Effector memory CD4-positive, alpha-beta T cell (primary cell): Measurements from ENCODE around the gene HSPG2.
"Not testable (repeated sequence)": the region's sequence is repeated elsewhere in the genome, so short reads cannot be mapped to it uniquely, and the experiment has no call there.

Source experiments
- DNase-seq, 3 donors: peaks; one replicate each; pipeline ENCODE4 v3.0.0-alpha.2; 2020
- H3K27ac ChIP-seq: 2 replicates; pipeline ENCODE4 v1.7.0; 2013; ENCODE audit warnings: mild to moderate bottlenecking, low read length, moderate library complexity; ENCODE audit not compliant: insufficient read depth, poor library complexity, severe bottlenecking
- H3K27me3 ChIP-seq: replicated peaks from 2 replicates; pipeline ENCODE4 v1.7.0; 2013; ENCODE audit warnings: mild to moderate bottlenecking, low read length; ENCODE audit not compliant: insufficient read depth, control insufficient read depth, poor library complexity, severe bottlenecking
- H3K36me3 ChIP-seq: 2 replicates; pipeline ENCODE4 v1.7.0; 2013; ENCODE audit warnings: mild to moderate bottlenecking, low read length, moderate library complexity; ENCODE audit not compliant: control insufficient read depth, insufficient read depth
- H3K4me1 ChIP-seq: 2 replicates; pipeline ENCODE4 v1.7.0; 2013; ENCODE audit warnings: low read length, mild to moderate bottlenecking; ENCODE audit not compliant: control insufficient read depth, insufficient read depth, poor library complexity, severe bottlenecking
- H3K4me3 ChIP-seq: 2 replicates; pipeline ENCODE4 v1.7.0; 2013; ENCODE audit warnings: low read length, low read depth, mild to moderate bottlenecking; ENCODE audit not compliant: insufficient read depth, poor library complexity, severe bottlenecking
- H3K9me3 ChIP-seq: 2 replicates; pipeline ENCODE4 v1.7.0; 2013; ENCODE audit warnings: mild to moderate bottlenecking, low read length, moderate library complexity; ENCODE audit not compliant: control insufficient read depth

The HSPG2 gene

DNA sequence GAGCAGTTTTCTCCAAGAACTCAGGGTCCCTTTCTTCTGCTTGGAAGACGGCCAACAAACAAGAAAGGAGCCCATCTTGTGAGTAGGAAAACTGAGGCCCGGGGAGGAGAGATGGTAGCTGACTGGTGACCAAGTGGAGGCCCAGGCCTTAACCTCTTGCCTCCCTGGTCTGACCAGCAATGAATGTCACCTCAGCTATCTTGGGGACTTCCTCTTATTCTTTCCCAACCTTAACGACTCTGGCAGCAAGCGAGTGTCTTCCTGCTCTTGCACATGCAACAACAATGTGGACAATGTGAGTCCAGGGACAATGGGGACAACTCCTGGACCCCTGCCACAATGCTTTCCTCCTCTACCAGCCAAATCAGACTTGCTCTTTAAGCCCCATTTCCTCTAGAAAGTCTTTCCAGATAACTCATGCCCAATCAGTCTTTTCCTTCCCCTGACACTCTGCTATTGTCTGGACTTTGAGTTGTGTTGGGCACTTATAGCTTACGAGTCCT lies 12.6 kb downstream of the HSPG2 start:
- no peaks in the 10 kb centered on the region for H3K4me1 ChIP-seq
- no peaks in the 10 kb centered on the region for H3K36me3 ChIP-seq
- no peak for DNase-seq
- H3K4me3 ChIP-seq, result no peak overlapping the region
- H3K27ac ChIP-seq, result no peak overlapping the region
- H3K27me3 ChIP-seq, result no peaks in the 10 kb centered on the region
- no peaks in the 10 kb centered on the region for H3K9me3 ChIP-seq

DNA sequence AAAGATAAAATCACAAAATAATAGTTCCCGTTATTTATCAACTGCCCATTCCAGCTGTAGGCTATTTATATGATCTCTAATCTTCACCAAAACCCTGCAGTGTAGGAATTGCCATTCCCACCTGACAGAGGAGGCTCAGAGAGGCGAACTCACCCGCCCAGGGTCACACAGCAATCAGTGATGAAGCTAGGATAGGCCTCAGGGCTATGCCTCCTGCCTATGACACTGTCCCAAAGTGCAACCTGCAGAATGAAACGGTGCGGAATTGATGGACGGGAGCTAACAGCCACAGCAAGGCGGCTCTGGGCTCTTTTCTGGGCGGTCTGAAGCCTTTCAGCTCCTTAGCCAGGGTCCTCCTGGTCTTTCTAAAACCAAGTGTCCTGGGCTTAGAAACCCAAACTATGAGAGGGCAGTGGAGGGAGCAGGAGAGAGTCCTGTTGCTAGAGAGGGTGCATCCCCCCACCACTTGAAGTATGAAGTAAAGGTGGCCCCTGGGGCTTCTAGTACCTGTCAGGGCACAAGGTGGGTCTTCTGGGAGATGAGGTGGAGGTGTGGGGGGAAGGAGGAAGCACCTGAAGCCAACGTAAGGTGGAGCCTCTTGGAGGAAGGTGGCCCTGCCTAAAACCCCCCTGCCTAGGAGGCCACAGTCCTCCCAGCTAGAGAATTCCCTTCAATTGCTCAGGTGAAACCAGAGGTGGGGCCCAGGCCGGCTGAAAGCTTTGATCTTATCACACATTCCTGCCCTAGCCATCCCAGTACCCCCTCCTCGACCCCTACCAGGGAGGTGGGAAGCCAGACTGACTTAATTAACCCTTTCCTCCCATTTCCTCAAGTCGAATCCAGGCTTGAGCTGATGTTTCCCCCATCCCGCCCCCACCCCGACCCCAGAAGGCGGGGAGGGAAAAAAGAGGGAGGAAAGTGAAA lies 14.8 kb downstream of the HSPG2 start:
- Histone ChIP-seq H3K27me3 (no peaks in the 10 kb centered on the region), H3K36me3 (no peaks in the 10 kb centered on the region), H3K4me3 (no peak overlapping the region), H3K9me3 (no peaks in the 10 kb centered on the region), H3K4me1 (no peaks in the 10 kb centered on the region), H3K27ac (no peak overlapping the region)
- DNase-seq, result no peak

DNA sequence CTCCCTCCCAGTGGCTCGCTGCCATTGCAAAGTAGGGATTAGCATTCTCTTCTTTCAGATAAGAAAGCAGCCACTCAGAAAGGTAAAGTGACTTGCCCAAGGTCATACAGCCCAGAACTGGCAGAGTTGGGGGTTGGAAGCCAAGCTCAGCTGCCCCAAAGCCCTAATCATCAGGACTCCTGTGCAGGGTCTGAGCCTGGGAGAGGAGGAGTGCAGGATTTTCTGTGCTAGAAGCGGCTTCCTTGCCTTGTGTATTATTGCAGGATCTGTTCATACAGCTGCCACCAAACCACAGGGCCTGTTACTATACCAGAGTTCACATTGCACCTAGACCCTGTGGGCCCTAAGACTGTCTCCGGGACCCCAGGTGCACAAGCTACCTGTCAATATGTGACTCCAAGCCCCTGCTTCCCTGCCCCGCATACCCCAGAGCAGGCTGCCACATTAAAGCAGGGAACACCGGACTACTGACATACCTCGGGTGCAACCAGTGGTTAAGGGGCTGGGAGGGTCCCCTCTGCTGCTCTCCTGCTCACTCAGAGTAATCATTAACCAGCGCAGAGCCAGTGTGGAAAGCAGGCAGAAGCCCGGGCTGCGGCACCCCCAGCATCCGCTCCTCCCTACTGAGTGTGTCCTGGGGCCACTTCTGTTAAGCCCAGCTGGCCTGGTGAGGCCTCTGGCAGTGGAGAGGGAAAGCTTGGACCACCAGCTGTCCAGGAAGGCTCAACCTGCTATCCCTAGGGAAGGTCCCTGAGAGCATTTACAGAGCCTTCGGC lies 15.8 kb downstream of the HSPG2 start:
- Histone ChIP-seq H3K27me3 (no peaks in the 10 kb centered on the region), H3K4me3 (no peak overlapping the region), H3K9me3 (no peaks in the 10 kb centered on the region), H3K4me1 (no peaks in the 10 kb centered on the region), H3K27ac (no peak overlapping the region), H3K36me3 (no peaks in the 10 kb centered on the region)
- no peak for DNase-seq

DNA sequence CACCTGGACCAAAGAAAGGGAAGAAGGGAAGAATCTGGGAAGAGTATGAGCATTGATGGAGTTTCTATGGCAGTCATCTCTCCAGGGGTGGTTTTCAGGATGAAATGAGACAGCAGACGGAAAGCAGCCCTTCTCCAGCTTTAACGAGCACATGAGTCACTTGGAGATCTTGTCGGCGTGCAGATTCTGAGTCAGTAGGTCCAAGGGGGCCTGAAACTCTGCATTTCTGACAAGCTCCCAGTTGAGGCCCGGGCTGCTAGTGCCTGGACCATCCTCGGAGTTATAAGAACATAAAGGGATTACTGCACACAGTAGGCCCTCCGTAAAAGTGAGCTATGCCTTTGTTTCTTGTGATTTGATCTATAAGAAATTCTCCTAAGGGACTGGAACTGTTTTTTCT lies 17.6 kb downstream of the HSPG2 start:
- Histone ChIP-seq H3K27ac (no peak overlapping the region), H3K4me1 (no peaks in the 10 kb centered on the region), H3K27me3 (no peaks in the 10 kb centered on the region), H3K36me3 (no peaks in the 10 kb centered on the region), H3K4me3 (no peak overlapping the region), H3K9me3 (no peaks in the 10 kb centered on the region)
- no peak for DNase-seq

DNA sequence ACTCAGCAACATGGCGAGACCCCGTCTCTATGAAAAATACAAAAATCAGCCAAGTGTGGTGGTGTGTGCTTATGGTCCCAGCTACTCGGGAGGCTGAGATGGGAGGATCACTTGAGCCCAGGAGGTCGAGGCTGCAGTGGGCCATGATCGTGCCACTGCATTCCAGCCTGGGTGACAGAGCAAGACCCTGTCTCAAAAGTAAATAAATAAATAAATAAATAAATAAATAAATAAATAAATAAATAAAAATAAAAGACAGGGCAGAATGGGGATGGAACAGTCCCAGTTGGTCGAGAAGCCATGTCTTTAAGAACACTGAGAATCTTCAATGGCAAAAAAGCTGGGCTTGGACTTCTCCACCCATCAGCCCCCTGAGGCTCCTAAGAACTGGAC lies 19.9 kb downstream of the HSPG2 start:
- not testable (repeated sequence) for H3K36me3 ChIP-seq, H3K4me3 ChIP-seq, H3K27me3 ChIP-seq, H3K27ac ChIP-seq, DNase-seq, H3K9me3 ChIP-seq, H3K4me1 ChIP-seq

DNA sequence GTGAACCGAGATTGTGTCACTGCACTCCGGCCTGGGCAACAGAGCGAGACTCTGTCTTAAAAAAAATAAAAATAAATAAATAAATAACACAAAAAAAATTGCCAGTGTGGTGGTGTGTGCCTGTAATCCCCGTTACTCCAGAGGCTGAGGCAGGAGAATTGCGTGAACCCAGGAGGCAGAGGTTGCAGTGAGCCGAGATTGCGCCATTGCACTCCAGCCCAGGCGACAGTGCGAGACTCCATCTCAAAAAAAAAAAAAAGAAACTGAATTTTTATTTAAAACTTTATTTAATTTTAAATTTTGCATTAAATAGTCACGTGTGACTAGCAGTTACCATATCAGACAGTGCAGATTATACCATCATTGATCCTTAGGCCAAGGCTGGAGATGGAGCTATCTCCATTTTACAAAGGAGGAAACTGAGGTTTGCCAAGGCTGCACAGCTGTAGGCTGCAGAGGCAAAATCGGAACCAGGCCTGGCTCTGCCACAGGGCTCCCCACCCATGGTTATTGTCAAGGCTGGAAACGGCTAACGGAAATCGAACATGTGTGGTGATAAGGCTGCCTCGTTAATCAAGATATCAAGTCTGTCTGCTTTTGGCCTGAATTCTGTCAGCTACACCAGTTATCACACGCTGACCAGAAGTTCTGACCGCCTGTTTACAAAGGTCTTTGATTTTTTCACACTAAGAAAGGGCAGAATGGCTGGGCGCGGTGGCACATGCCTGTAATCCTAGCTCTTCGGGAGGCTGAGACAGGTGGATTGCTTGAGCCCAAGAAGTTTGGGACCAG lies 20.5 kb downstream of the HSPG2 start:
- Histone ChIP-seq H3K36me3 (no peaks in the 10 kb centered on the region), H3K27ac (no peak overlapping the region), H3K4me3 (no peak overlapping the region), H3K27me3 (no peaks in the 10 kb centered on the region), H3K9me3 (no peaks in the 10 kb centered on the region), H3K4me1 (no peaks in the 10 kb centered on the region)
- DNase-seq, result no peak

DNA sequence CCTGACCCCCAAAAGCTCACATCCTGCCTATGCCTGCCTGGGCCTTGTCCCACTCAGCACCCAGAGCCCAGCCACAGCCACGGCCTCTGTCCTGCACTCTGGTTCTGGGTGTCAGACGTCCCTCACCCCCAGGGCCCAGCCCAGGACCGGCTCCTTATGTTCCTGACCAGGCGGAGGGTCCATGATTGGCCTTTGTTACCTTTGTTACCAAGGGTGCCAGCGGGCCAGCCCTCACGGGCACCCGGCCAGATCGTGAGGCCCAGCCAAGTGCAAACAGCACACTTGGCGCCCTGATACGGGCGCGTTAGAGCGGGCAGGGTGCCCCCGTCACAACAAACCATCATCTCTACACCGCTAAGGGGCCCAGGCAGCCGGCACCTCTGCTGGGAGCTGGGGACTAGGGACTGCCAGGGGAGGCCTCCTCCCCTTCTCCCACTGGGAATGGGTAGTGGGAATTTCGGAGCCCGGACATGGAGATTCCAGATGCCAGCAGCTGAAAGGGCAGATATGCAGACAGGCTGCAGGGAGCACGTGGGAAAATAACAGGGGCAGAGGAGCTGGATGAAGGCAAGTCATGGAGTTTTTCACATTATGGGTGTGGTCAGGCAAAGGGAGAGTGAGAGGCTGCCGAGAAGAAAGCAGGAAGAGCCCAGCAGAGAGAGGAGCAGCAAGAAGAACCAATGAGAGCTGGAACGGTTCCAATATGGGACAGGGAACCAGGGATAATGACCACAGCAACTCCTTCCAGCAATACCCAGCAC lies 22.1 kb downstream of the HSPG2 start:
- Histone ChIP-seq H3K4me1 (no peaks in the 10 kb centered on the region), H3K9me3 (no peaks in the 10 kb centered on the region), H3K4me3 (no peak overlapping the region), H3K27me3 (no peaks in the 10 kb centered on the region), H3K36me3 (no peaks in the 10 kb centered on the region), H3K27ac (no peak overlapping the region)
- no peak for DNase-seq

DNA sequence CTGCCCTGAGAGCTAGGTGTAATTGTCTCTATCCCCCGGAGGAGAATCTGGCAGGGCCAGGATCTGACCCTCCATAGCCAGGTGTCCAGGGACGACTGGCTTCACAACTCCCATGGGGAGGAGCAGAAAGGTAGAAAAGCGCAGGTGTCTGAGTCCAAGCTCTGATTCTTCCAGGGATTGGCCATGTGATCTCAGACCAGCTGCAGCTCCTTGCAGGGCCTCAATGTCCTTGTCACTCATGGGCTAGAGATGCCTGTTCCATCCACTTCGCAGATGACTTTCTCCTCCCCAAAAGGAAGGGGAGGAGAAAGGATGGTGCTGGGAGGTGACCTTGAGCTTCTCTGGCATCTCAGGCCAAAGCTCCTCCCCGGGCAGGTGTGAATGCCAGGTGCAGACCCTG lies 22.7 kb downstream of the HSPG2 start:
- Histone ChIP-seq H3K27ac (no peak overlapping the region), H3K36me3 (no peaks in the 10 kb centered on the region), H3K4me3 (no peak overlapping the region), H3K27me3 (no peaks in the 10 kb centered on the region), H3K9me3 (no peaks in the 10 kb centered on the region), H3K4me1 (no peaks in the 10 kb centered on the region)
- no peak for DNase-seq

DNA sequence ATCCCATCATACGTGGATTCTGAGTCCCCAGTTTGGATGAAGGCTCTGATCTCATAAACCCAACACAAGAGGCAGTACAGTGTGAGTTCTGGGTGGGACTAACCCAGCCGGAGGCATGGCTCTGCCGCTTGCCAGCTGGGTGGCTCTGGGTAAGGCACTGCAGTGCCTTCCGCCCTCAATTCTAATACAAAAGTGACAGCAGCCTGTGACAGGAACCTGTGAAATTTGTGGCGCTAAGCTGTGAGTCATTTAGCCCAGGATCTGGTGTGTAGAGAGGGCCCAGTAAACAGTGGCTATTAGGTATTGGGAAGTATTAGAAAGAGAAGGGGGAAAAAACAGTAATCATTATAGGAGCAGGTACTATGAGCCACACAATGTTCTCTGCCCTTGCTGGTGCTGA lies 23.3 kb downstream of the HSPG2 start:
- Histone ChIP-seq H3K27ac (no peak overlapping the region), H3K4me1 (no peaks in the 10 kb centered on the region), H3K36me3 (no peaks in the 10 kb centered on the region), H3K27me3 (no peaks in the 10 kb centered on the region), H3K9me3 (no peaks in the 10 kb centered on the region), H3K4me3 (no peak overlapping the region)
- no peak for DNase-seq
